Ramos (cell line): Measurements from ENCODE around the gene TMEM37.
"Not testable (repeated sequence)": the region's sequence is repeated elsewhere in the genome, so short reads cannot be mapped to it uniquely, and the experiment has no call there.

Experiments
- in situ Hi-C: fragments of 300-500 bp; cut with MboI; formaldehyde crosslinking; loops from one replicate; pipeline ENCODE4 v1.14.3; 2022; ENCODE audit warnings: low sequenced_read_pairs; ENCODE audit not compliant: unreplicated experiment

The TMEM37 gene, protein sequence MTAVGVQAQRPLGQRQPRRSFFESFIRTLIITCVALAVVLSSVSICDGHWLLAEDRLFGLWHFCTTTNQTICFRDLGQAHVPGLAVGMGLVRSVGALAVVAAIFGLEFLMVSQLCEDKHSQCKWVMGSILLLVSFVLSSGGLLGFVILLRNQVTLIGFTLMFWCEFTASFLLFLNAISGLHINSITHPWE

GRCh38 chr2:119431155-119431975 lies at the start of gene TMEM37:
Gene TMEM37 (plus strand): TSS chr2:119431854. CDS start chr2:119431904, 50 bp downstream.
- in situ Hi-C loops, result no loop called here

- in situ Hi-C loops, result no loop called here
Measured at GRCh38 chr2:119383410-119384140, 48.1 kb upstream of the TMEM37 start.

- in situ Hi-C loops, result no loop called here
Measured at GRCh38 chr2:119384971-119385370, 46.7 kb upstream of the TMEM37 start.

DNA sequence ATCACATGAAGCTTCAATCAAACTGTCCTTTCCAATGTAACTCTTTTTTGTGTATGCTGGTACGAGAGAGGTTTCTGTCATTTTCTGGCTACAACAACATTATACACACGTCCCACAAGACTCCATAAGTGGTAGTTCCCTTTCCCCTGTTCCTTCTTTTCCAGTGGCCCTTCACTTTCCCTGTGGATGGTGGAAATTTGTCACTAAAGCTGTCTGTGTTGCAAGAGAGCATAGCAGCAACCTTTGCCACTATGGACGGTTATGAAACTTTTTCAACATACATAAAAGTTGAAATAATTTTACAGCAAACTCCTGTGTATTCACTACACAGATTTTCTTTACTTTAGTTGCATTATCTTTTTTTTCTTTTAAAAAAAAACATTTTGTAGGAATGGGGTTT lies 46.2 kb upstream of the TMEM37 start:
- in situ Hi-C loops, result no loop called here

GRCh38 chr2:119387381-119388129 lies 44.1 kb upstream of the TMEM37 start:
- in situ Hi-C loops, result no loop called here

DNA sequence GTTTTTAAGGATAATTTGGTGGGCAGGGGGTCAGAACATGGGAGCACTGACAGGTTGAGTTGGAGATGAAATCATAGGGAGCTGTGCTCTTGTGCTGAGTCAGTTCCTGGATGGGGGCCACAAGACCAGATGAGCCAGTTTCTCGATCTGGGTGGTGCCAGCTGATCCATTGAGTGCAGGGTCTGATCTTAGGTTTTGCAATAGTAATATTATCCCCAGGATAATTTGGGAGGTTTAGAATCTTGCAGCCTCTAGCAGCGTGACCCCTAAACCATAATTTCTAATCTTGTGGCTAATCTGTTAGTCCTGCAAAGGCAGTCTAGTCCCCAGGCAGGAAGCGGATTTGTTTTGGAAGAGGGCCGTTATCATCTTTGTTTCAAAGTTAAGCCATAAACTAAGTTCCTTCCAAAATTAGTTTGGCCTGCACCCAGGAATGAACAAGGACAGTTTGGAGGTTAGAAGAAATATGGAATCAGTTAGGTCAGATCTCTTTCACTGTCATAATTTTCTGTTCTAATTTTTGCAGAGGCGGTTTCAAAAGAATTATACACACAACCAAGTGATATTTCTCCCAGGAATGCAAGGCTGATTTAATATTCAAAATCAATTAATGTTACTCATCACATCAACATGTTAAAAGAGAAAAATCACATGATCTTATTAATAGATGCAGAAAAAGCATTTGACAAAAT lies 41.9 kb upstream of the TMEM37 start:
- in situ Hi-C loops, result no loop called here

DNA sequence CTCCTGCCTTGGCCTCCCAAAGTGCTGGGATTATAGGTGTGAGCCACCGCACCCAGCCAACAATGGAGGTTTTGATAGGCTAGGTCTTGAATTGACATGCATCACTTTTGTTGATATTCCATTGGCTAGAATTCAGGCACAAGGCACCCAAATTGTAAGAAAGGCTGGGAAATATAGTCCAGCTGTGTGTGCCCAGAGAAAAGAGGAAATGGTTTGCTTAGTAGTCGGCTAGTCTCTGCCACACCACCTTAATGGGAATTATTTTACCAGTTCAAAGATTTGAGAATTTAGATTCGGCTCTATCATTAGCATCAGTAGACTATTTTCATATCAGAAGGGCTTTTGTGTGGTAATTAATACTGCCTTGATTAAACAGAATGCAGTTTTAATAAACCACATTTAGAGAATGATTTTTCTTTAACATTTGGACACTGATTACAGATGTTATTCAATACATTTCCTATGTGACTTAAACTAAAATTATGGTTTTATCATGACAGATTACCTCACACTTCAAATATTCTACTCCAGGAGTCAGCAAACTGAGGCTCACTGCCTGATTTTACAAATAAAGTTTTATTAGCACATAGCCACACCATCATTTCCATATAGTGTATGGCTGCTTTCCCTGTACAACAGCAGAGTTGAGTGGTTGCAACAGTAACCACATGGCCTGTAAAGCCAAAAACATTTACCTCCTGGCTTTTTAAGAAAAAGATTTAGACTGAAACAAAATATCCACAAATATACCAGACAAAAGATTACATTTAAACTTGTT lies 37.5 kb upstream of the TMEM37 start:
- in situ Hi-C loops, result no loop called here

- in situ Hi-C loops, result no loop called here
Measured at GRCh38 chr2:119397196-119397595, 34.5 kb upstream of the TMEM37 start.

GRCh38 chr2:119402106-119402505 lies 29.5 kb upstream of the TMEM37 start:
- in situ Hi-C loops, result no loop called here

GRCh38 chr2:119402645-119403560 lies 28.8 kb upstream of the TMEM37 start:
- in situ Hi-C loops, result no loop called here

GRCh38 chr2:119403618-119404017 lies 28.0 kb upstream of the TMEM37 start:
- in situ Hi-C loops, result not testable (repeated sequence)

- in situ Hi-C loops, result no loop called here
Measured at GRCh38 chr2:119405151-119405550, 26.5 kb upstream of the TMEM37 start.

DNA sequence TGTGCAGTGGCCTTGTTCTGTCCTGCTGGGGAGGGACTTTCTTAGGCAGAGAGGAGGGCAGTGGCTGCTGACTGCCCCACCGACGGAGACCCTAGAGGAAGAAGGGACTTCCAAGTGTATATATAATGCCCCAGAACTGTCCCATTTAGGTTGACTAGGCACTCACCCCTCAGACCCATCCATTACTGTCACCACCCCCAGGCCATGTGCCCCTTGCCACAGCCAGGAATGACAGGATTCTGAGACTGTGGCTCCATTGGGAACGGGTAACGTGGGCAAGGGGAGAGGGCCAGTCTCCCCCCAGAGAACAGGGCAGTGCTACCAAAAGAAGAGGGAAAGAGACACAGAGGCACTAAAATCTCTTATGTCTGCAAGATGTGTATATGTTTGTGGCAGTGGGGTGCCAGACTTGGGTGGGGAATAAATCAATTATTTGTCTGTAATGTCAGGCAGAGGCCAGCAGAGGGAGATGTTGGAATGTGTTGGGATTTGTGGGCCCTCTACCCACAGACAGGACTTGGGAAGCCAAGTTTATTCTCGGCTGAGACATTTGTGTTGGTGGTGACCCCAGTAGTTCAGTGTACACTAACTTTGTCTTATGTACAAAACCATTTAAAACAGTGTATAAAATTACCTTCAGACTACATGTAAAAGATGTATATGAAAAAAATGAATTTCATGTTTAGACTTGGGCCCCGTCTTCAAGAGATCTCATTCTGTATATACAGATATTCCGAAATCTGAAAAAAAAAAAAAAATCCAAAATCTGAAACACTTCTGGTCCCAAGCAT lies 24.0 kb upstream of the TMEM37 start:
- in situ Hi-C loops, result no loop called here

DNA sequence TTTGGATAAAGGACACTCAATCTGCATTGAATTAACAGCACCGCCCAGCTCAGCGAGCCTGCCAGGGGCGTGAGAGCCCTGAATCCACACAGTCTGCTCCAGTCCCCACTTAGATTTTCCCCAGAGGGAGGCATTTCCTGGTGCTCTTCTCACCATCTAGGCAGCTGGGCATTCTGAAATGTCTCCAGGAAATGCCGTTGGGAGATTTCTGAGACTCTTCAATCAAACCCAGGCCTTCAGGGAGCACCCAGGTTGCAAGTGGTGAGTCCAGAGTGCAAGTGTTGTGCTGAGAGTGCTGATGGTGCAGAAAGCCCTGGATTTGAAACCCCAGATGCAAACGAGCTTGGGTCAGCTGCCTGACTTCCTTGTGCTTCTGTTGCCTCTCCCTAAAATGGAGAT lies 23.4 kb upstream of the TMEM37 start:
- in situ Hi-C loops, result no loop called here

DNA sequence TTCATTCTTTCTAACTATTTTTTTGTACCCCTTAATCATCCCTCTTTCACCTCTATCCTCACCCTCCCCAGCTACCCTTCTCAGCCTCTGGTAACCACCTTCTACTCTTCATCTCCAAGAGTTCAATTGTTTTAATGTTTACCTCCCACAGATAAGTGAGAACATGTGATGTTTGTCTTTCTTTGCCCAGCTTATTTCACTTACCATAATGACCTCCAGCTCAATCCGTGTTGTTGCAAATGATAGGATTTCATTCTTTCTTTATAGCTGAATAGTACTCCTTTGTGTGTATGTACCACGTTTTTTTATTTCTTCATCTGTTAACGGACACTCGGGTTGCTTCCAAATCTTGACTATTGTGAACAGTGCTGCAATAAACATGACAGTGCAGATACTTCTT lies 22.1 kb upstream of the TMEM37 start:
- in situ Hi-C loops, result no loop called here

GRCh38 chr2:119414894-119415293 lies 16.8 kb upstream of the TMEM37 start:
- in situ Hi-C loops, result loop anchor here (5.0 kb wide), 1 partner anchor 52 kb away; no protein-coding TSS in a partner anchor

- in situ Hi-C loops, result loop anchor here (5.0 kb wide), 1 partner anchor 52 kb away; no protein-coding TSS in a partner anchor
Measured at GRCh38 chr2:119415630-119416029, 16.0 kb upstream of the TMEM37 start.
